Measurements from ENCODE around the gene ADIPOQ. TPM values are rescaled to one million over a fixed set of nuclear protein-coding genes. Genes with fewer than 3 reads are reported as not detected.
"Not testable (repeated sequence)": the region's sequence is repeated elsewhere in the genome, so short reads cannot be mapped to it uniquely, and the experiment has no call there.

Gene ADIPOQ
- total RNA-seq, 1 donor from 2014 or later = 8.2 TPM

- no peak for TF ChIP-seq CTCF (IDR thresholded peaks at IDR 0.05)
- H3K4me1 ChIP-seq = peaks cover 6 to 13% of the 10 kb centered on the region in 2 donors
- no peaks in the 10 kb centered on the region for H3K9me3 ChIP-seq
- peak within 1 kb of the TSS; percentile 75 to 78 for H3K27ac ChIP-seq
- intact Hi-C loops (cut with DNase I) = loop anchor here (2.0 to 5.0 kb wide), 3 partner anchors 20 to 126 kb away; partner anchors contain the start of genes EIF4A2 and ST6GAL1
- DNase-seq (ENCODE audit: low spot score in 2 of 2) = peak in 1 of 2 donors; percentile 92
- no peaks in the 10 kb centered on the region for H3K36me3 ChIP-seq
- H3K27me3 ChIP-seq = no peaks in the 10 kb centered on the region
- peak within 1 kb of the TSS; percentile 76 to 83 for H3K4me3 ChIP-seq
These were observed 36.1 kb upstream of the ADIPOQ start, which contains the start of gene RFC4 for GRCh38 chr3:186806089-186807055. RFC4 (minus strand) TSS chr3:186806482; CDS start chr3:186804713, 1,769 bp downstream.

GRCh38 chr3:186807231-186807630, 35.3 kb upstream of the ADIPOQ start:
- intact Hi-C loops (cut with DNase I) = loop anchor here (2.0 to 5.0 kb wide), 3 partner anchors 20 to 125 kb away; partner anchors contain the start of genes EIF4A2 and ST6GAL1
- Histone ChIP-seq H3K27ac (no peak overlapping the region), H3K36me3 (no peaks in the 10 kb centered on the region), H3K4me3 (peak overlapping the region; percentile 76 to 83), H3K4me1 (peaks cover 6 to 13% of the 10 kb centered on the region in 2 donors), H3K9me3 (no peaks in the 10 kb centered on the region), H3K27me3 (no peaks in the 10 kb centered on the region)
- no peak for DNase-seq (ENCODE audit: low spot score in 2 of 2)
- no peak for TF ChIP-seq CTCF (IDR thresholded peaks at IDR 0.05)

GRCh38 chr3:186810336-186810996, 32.0 kb upstream of the ADIPOQ start:
- no peak overlapping the region for H3K27ac ChIP-seq
- peaks cover 5 to 6% of the 10 kb centered on the region in 2 donors for H3K4me1 ChIP-seq
- H3K36me3 ChIP-seq = no peaks in the 10 kb centered on the region
- H3K4me3 ChIP-seq = no peak overlapping the region
- no peaks in the 10 kb centered on the region for H3K9me3 ChIP-seq
- intact Hi-C loops (cut with DNase I) = no loop called here
- DNase-seq (ENCODE audit: low spot score in 2 of 2) = no peak
- TF ChIP-seq CTCF (IDR thresholded peaks at IDR 0.05) = no peak
- H3K27me3 ChIP-seq = no peaks in the 10 kb centered on the region

- DNase-seq (ENCODE audit: low spot score in 2 of 2); H3K9me3 ChIP-seq; H3K27me3 ChIP-seq; H3K4me1 ChIP-seq; intact Hi-C loops (cut with DNase I); H3K36me3 ChIP-seq; H3K4me3 ChIP-seq; H3K27ac ChIP-seq: not testable (repeated sequence)
These were observed 31.2 kb upstream of the ADIPOQ start for GRCh38 chr3:186811313-186811712.

- H3K27ac ChIP-seq = no peak overlapping the region
These were observed 28.4 kb upstream of the ADIPOQ start for GRCh38 chr3:186814100-186814499.

More at GRCh38 chr3:186814100-186814499, 28.4 kb upstream of the ADIPOQ start:
- intact Hi-C loops (cut with DNase I) = no loop called here
- H3K36me3 ChIP-seq = no peaks in the 10 kb centered on the region
- DNase-seq (ENCODE audit: low spot score in 2 of 2) = no peak
- H3K9me3 ChIP-seq = no peaks in the 10 kb centered on the region
- no peak overlapping the region for H3K4me3 ChIP-seq
- no peaks in the 10 kb centered on the region for H3K4me1 ChIP-seq
- no peaks in the 10 kb centered on the region for H3K27me3 ChIP-seq
- no peak for TF ChIP-seq CTCF (IDR thresholded peaks at IDR 0.05)
